ENCODE data around the gene IGSF21.

- TF ChIP-seq CTCF (IDR thresholded peaks at IDR 0.05) = no peak
- no peak for TF ChIP-seq POLR2A (IDR thresholded peaks at IDR 0.05)
These were observed 38.4 kb downstream of the IGSF21 start for GRCh38 chr1:18145851-18146618.
